Measurements from ENCODE around the gene APC2. TPM values are rescaled to one million over a fixed set of nuclear protein-coding genes. Genes with fewer than 3 reads are reported as not detected.

The APC2 gene
- total RNA-seq, 1 experiment from 2014 or later: 1.4 TPM

DNA sequence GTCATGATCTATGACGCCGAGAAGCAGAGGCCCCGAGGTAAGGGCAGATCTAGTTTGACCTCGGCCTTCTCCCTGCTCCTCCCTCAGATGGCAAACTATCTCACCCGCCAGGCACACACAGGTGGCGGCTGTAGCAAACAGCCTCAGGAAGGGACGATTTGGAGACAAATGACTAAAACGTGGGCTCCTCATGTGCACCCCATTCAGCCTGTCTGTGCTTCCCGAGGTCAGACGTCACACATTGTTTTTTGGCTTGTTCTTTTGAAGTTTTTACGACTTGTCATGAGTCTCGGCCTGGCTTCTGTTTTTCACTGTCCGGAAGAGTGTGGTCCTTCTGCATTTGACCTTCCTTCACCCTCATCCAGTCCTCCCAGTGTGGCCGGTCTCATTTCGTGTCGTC, 27.6 kb upstream of the APC2 start:
- POLR2A ChIA-PET (ENCODE audit: unreplicated experiment): no interaction called here

DNA sequence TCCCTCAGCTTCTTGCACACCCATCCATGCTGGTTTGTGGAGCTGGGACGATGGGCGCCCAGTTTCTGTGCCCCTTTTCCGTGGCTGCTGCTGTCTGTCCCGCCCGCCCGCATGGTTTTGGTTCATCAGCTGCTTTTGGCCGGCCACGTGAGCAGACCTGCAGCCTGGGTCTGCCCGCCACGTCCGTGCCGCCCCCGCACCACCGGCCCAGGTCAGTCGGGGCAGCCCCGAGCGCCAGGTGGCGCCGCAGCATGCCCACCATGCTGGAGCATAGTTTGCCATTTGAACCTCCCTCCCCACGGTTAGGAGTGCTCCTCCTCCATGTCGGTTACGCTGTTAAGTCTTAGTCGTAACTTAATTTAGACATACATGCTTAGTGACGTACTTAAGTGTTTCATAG, 27.0 kb upstream of the APC2 start:
- ATAC-seq (no peak), DNase-seq (no peak)
- no peak for TF ChIP-seq EZH2phosphoT487 (IDR thresholded peaks at IDR 0.05; ENCODE audit: borderline replicate concordance, low read length)
- no peak for TF ChIP-seq EZH2 (IDR thresholded peaks at IDR 0.05; ENCODE audit: low read length, unreplicated experiment)
- TF ChIP-seq, protein P1, sequence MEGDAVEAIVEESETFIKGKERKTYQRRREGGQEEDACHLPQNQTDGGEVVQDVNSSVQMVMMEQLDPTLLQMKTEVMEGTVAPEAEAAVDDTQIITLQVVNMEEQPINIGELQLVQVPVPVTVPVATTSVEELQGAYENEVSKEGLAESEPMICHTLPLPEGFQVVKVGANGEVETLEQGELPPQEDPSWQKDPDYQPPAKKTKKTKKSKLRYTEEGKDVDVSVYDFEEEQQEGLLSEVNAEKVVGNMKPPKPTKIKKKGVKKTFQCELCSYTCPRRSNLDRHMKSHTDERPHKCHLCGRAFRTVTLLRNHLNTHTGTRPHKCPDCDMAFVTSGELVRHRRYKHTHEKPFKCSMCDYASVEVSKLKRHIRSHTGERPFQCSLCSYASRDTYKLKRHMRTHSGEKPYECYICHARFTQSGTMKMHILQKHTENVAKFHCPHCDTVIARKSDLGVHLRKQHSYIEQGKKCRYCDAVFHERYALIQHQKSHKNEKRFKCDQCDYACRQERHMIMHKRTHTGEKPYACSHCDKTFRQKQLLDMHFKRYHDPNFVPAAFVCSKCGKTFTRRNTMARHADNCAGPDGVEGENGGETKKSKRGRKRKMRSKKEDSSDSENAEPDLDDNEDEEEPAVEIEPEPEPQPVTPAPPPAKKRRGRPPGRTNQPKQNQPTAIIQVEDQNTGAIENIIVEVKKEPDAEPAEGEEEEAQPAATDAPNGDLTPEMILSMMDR (conservative IDR thresholded peaks at IDR 0.05; ENCODE audit: low read depth, low read length): no peak
- intact Hi-C loops (cut with micrococcal nuclease): no loop called here
- Histone ChIP-seq H3K9ac (ENCODE audit: low read length) (no peak overlapping the region), H3K4me1 (ENCODE audit: insufficient read depth, low read length) (no peaks in the 10 kb centered on the region), H2AFZ (ENCODE audit: low read length) (no peak overlapping the region), H3F3A (ENCODE audit: low read length, unreplicated experiment) (no peaks in the 10 kb centered on the region), H3K79me2 (ENCODE audit: low read length) (peaks cover 29% of the 10 kb centered on the region), H3K27me3 (ENCODE audit: low read length) (no peaks in the 10 kb centered on the region), H3K36me3 (ENCODE audit: low read depth, low read length) (peaks cover 28% of the 10 kb centered on the region; the same call in 1 of the 2 replicates), H3K9me2 (replicated peaks; ENCODE audit: low read length) (no peaks in the 10 kb centered on the region), H3K4me3 (ENCODE audit: low read length) (no peak overlapping the region), H3K9me3 (ENCODE audit: low read length) (no peaks in the 10 kb centered on the region), H4K20me1 (ENCODE audit: low read length) (0 out of 2 replicates have a peak, but pooled peaks cover 2% of the 10 kb centered on the region), H3K4me2 (ENCODE audit: low read length) (no peak overlapping the region), H3K27ac (ENCODE audit: low read length) (no peak overlapping the region)
- ChIA-PET CTCF (interaction anchor here (0.7 kb wide), 1 partner anchor 20 kb away, joined by 3 read pairs; no protein-coding TSS in a partner anchor), POLR2A (ENCODE audit: unreplicated experiment) (no interaction called here)
- no TSS peak for BruUV-seq (replicated peaks)

More for the DNA sequence above, 27.6 kb upstream of the APC2 start:
- H3K4me2 ChIP-seq (ENCODE audit: low read length): no peak overlapping the region
- H3F3A ChIP-seq (ENCODE audit: low read length, unreplicated experiment): no peaks in the 10 kb centered on the region
- no peak overlapping the region for H3K4me3 ChIP-seq (ENCODE audit: low read length)
- no peaks in the 10 kb centered on the region for H3K9me2 ChIP-seq (replicated peaks; ENCODE audit: low read length)
- H4K20me1 ChIP-seq (ENCODE audit: low read length): 0 out of 2 replicates have a peak, but pooled peaks cover 8% of the 10 kb centered on the region
- H3K79me2 ChIP-seq (ENCODE audit: low read length): peaks cover 35% of the 10 kb centered on the region
- no peak overlapping the region for H2AFZ ChIP-seq (ENCODE audit: low read length)
- no peak overlapping the region for H3K27ac ChIP-seq (ENCODE audit: low read length)
- no peak for DNase-seq
- H3K27me3 ChIP-seq (ENCODE audit: low read length): no peaks in the 10 kb centered on the region
- H3K4me1 ChIP-seq (ENCODE audit: insufficient read depth, low read length): no peaks in the 10 kb centered on the region
- no peaks in the 10 kb centered on the region for H3K9me3 ChIP-seq (ENCODE audit: low read length)
- TF ChIP-seq EZH2phosphoT487 (IDR thresholded peaks at IDR 0.05; ENCODE audit: borderline replicate concordance, low read length) (no peak), EZH2 (IDR thresholded peaks at IDR 0.05; ENCODE audit: low read length, unreplicated experiment) (no peak)
- TF ChIP-seq, protein P1 (conservative IDR thresholded peaks at IDR 0.05; ENCODE audit: low read depth, low read length): no peak
- ATAC-seq: no peak
- H3K9ac ChIP-seq (ENCODE audit: low read length): no peak overlapping the region
- no TSS peak for BruUV-seq (replicated peaks)
- intact Hi-C loops (cut with micrococcal nuclease): no loop called here
- H3K36me3 ChIP-seq (ENCODE audit: low read depth, low read length): peaks cover 34% of the 10 kb centered on the region; the same call in 1 of the 2 replicates
- CTCF ChIA-PET: no interaction called here

DNA sequence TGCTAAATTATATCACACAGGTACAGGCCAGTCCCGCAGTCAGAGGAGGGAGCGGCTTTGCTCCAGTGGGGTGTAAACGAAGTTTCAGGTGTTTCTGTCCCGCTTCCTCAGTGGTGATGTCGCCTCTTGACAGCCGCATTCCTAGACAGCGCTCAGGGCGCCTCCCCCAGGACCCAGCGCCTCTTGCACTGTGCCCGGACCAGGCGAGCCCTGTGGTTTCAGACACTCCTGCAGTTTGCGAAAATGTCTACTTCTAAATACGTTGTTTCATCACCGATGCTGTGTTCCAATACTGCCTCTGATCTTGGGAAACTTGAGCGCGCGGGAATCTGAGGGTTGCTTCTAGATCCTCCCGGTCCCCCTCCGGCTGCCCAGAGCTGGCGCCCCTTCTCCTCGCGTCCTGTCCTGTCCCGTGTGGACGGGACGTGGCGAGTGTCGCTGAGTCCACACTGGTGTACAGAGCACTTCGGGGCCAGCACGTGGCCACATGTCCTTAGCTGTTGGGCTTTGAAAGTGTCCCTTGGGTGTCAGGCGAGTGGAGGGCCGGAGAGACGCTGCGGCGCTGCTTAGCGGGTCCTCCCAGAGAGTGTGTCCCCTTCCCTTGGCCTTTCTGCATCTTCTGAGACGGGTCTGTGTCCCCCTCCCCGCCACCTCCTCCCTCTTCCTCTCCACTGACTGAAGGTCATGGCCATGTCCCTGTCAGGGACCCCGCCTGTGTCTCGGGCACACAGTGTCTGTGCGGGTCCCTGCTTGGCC, 26.3 kb upstream of the APC2 start:
- ATAC-seq (no peak), DNase-seq (no peak)
- H4K20me1 ChIP-seq (ENCODE audit: low read length): no peaks in the 10 kb centered on the region
- H3K9me3 ChIP-seq (ENCODE audit: low read length): no peaks in the 10 kb centered on the region
- no peak overlapping the region for H3K4me2 ChIP-seq (ENCODE audit: low read length)
- no peaks in the 10 kb centered on the region for H3K4me1 ChIP-seq (ENCODE audit: insufficient read depth, low read length)
- no peaks in the 10 kb centered on the region for H3K9me2 ChIP-seq (replicated peaks; ENCODE audit: low read length)
- no peaks in the 10 kb centered on the region for H3F3A ChIP-seq (ENCODE audit: low read length, unreplicated experiment)
- no peak overlapping the region for H3K4me3 ChIP-seq (ENCODE audit: low read length)
- no peak for TF ChIP-seq EZH2phosphoT487 (IDR thresholded peaks at IDR 0.05; ENCODE audit: borderline replicate concordance, low read length)
- TF ChIP-seq EZH2 (IDR thresholded peaks at IDR 0.05; ENCODE audit: low read length, unreplicated experiment): no peak
- TF ChIP-seq, protein P1 (conservative IDR thresholded peaks at IDR 0.05; ENCODE audit: low read depth, low read length): no peak
- no peak overlapping the region for H3K27ac ChIP-seq (ENCODE audit: low read length)
- no peak overlapping the region for H2AFZ ChIP-seq (ENCODE audit: low read length)
- H3K9ac ChIP-seq (ENCODE audit: low read length): no peak overlapping the region
- POLR2A ChIA-PET (ENCODE audit: unreplicated experiment): no interaction called here
- H3K79me2 ChIP-seq (ENCODE audit: low read length): peaks cover 22% of the 10 kb centered on the region
- intact Hi-C loops (cut with micrococcal nuclease): no loop called here
- CTCF ChIA-PET: no interaction called here
- BruUV-seq (replicated peaks): no TSS peak
- H3K36me3 ChIP-seq (ENCODE audit: low read depth, low read length): peaks cover 28% of the 10 kb centered on the region; the same call in 1 of the 2 replicates
- H3K27me3 ChIP-seq (ENCODE audit: low read length): no peaks in the 10 kb centered on the region

All from PC-3 (cell line).